DND-41 (cell line): ENCODE results near the gene SCNM1.

Source experiments
- EZH2 ChIP-seq: IDR thresholded peaks from 3 replicates; pipeline ENCODE4 v1.6.1; 2012; ENCODE audit warnings: borderline replicate concordance, low read depth, mild to moderate bottlenecking, moderate library complexity, low read length, inconsistent platforms; ENCODE audit not compliant: severe bottlenecking
- TF ChIP-seq, protein P1 (sequence below): IDR thresholded peaks from 2 replicates; pipeline ENCODE4 v1.5.1; 2012; ENCODE audit warnings: borderline replicate concordance, low read length, moderate library complexity, mild to moderate bottlenecking; ENCODE audit not compliant: poor library complexity, severe bottlenecking; ENCODE audit errors: extremely low read depth

- TF ChIP-seq, protein P1, sequence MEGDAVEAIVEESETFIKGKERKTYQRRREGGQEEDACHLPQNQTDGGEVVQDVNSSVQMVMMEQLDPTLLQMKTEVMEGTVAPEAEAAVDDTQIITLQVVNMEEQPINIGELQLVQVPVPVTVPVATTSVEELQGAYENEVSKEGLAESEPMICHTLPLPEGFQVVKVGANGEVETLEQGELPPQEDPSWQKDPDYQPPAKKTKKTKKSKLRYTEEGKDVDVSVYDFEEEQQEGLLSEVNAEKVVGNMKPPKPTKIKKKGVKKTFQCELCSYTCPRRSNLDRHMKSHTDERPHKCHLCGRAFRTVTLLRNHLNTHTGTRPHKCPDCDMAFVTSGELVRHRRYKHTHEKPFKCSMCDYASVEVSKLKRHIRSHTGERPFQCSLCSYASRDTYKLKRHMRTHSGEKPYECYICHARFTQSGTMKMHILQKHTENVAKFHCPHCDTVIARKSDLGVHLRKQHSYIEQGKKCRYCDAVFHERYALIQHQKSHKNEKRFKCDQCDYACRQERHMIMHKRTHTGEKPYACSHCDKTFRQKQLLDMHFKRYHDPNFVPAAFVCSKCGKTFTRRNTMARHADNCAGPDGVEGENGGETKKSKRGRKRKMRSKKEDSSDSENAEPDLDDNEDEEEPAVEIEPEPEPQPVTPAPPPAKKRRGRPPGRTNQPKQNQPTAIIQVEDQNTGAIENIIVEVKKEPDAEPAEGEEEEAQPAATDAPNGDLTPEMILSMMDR: no peak
- no peak for TF ChIP-seq EZH2
These were observed 19.4 kb upstream of the SCNM1 start, which contains the start of gene SEMA6C for GRCh38 chr1:151146412-151147131.
